Keratinocyte (primary cell): ENCODE measurements around the gene CBLN3. TPM values are rescaled to one million over a fixed set of nuclear protein-coding genes. Genes with fewer than 3 reads are reported as not detected.

Experiments used
- DNase-seq: peaks from one replicate; pipeline ENCODE4 v3.0.0-alpha.2; 2011; ENCODE audit warnings: low read depth, missing footprints, low spot score
- FAIRE-seq: peaks from 2 replicates; lab custom pipeline; 2011; peaks lifted over from hg19 to GRCh38; lab: Jason Lieb, UNC
- H2AFZ ChIP-seq: 2 replicates; pipeline ENCODE4 v1.6.0; 2012; ENCODE audit warnings: low read length, control low read depth, inconsistent platforms; ENCODE audit not compliant: control insufficient read depth
- H3K27ac ChIP-seq: 2 replicates; pipeline ENCODE4 v1.5.1; 2011; ENCODE audit warnings: low read length; ENCODE audit not compliant: control insufficient read depth, insufficient read depth
- H3K27me3 ChIP-seq: 3 replicates; pipeline ENCODE4 v1.6.0; 2011; ENCODE audit warnings: low read length; ENCODE audit not compliant: control insufficient read depth, insufficient read depth; ENCODE audit errors: extremely low read depth
- H3K36me3 ChIP-seq, 2 experiments: 2 replicates in 1 of 2; 3 replicates in 1 of 2; pipeline ENCODE4 v1.5.1; 2011; ENCODE audit warnings: low read length in 2 of 2, mild to moderate bottlenecking in 1 of 2; ENCODE audit not compliant: control insufficient read depth in 2 of 2, insufficient read depth in 2 of 2; ENCODE audit errors: extremely low read depth in 1 of 2
- H3K4me1 ChIP-seq: 3 replicates; pipeline ENCODE4 v1.5.1; 2011; ENCODE audit warnings: low read length; ENCODE audit not compliant: control insufficient read depth, insufficient read depth; ENCODE audit errors: extremely low read depth
- H3K4me2 ChIP-seq: 3 replicates; pipeline ENCODE4 v1.6.0; 2011; ENCODE audit warnings: low read depth, low read length; ENCODE audit not compliant: control insufficient read depth, insufficient read depth; ENCODE audit errors: extremely low read depth
- H3K4me3 ChIP-seq, 3 experiments: fragments of 200-600 bp in 1 of 3; sonication (generic) in 1 of 3; 2 replicates in 2 of 3; 3 replicates in 1 of 3; pipeline ENCODE4 v1.5.1; 2011 to 2016; ENCODE audit warnings: low read length in 3 of 3, mild to moderate bottlenecking in 3 of 3, control low read depth in 2 of 3, inconsistent platforms in 1 of 3, low read depth in 1 of 3, mixed read lengths in 1 of 3, mixed run types in 1 of 3, moderate library complexity in 1 of 3; ENCODE audit not compliant: control insufficient read depth in 2 of 3, insufficient read depth in 2 of 3; ENCODE audit errors: extremely low read depth in 1 of 3
- H3K79me2 ChIP-seq: 2 replicates; pipeline ENCODE4 v1.6.0; 2012; ENCODE audit warnings: low read length; ENCODE audit not compliant: control insufficient read depth, insufficient read depth
- H3K9ac ChIP-seq: 3 replicates; pipeline ENCODE4 v1.6.0; 2011; ENCODE audit warnings: low read length; ENCODE audit not compliant: control insufficient read depth, insufficient read depth; ENCODE audit errors: extremely low read depth
- H3K9me1 ChIP-seq: 3 replicates; pipeline ENCODE4 v1.6.0; 2011; ENCODE audit warnings: low read length; ENCODE audit not compliant: control insufficient read depth, insufficient read depth; ENCODE audit errors: extremely low read depth
- H3K9me3 ChIP-seq: 2 replicates; pipeline ENCODE4 v1.5.1; 2012; ENCODE audit warnings: low read depth, low read length; ENCODE audit not compliant: control insufficient read depth
- H4K20me1 ChIP-seq: 3 replicates; pipeline ENCODE4 v1.6.0; 2011; ENCODE audit warnings: low read length; ENCODE audit not compliant: control insufficient read depth, insufficient read depth; ENCODE audit errors: extremely low read depth
- EZH2 ChIP-seq: IDR thresholded peaks from one replicate; pipeline ENCODE4 v1.6.1; 2012; ENCODE audit warnings: inconsistent platforms, mild to moderate bottlenecking, low read length, moderate library complexity
- dilution Hi-C: fragments of 300-500 bp; cut with MboI; formaldehyde crosslinking; loops from one replicate; pipeline ENCODE4 v1.7.0; 2020; ENCODE audit warnings: low sequenced_read_pairs; ENCODE audit not compliant: extremely low pct_ligation_motif_present
- polyA plus RNA-seq, 5 experiments: library from polyadenylated mRNA; depleted of rRNA in 3 of 5; stranded (reverse) in 3 of 5; stranded (forward) in 1 of 5; unstranded in 1 of 5; fragments of >200 nt; gene quantifications; 1 replicate in 1 of 5; 2 replicates in 3 of 5; 3 replicates in 1 of 5; pipeline versions ENCODE4 v1.2.1 to v1.2.3, GENCODE V29; 2011 to 2012; ENCODE audit warnings: missing spikeins in 2 of 5, low read depth in 1 of 5, low replicate concordance in 1 of 5
- TF ChIP-seq, protein P1 (sequence below), 3 experiments: IDR thresholded peaks in 1 of 3; conservative IDR thresholded peaks in 1 of 3; optimal IDR thresholded peaks in 1 of 3; 2 replicates in 2 of 3; 3 replicates in 1 of 3; pipeline versions ENCODE3 to v1.5.1; 2011; ENCODE audit warnings: low read length in 3 of 3, mild to moderate bottlenecking in 3 of 3, moderate library complexity in 2 of 3, control low read depth in 1 of 3, inconsistent platforms in 1 of 3; ENCODE audit not compliant: insufficient read depth in 2 of 3; ENCODE audit errors: extremely low read depth in 1 of 3

CBLN3 gene
- polyA plus RNA-seq, 1 donor (not counting 4 experiments of a cell fraction or from before 2014, with no cell fraction given): 1.6 TPM

DNA sequence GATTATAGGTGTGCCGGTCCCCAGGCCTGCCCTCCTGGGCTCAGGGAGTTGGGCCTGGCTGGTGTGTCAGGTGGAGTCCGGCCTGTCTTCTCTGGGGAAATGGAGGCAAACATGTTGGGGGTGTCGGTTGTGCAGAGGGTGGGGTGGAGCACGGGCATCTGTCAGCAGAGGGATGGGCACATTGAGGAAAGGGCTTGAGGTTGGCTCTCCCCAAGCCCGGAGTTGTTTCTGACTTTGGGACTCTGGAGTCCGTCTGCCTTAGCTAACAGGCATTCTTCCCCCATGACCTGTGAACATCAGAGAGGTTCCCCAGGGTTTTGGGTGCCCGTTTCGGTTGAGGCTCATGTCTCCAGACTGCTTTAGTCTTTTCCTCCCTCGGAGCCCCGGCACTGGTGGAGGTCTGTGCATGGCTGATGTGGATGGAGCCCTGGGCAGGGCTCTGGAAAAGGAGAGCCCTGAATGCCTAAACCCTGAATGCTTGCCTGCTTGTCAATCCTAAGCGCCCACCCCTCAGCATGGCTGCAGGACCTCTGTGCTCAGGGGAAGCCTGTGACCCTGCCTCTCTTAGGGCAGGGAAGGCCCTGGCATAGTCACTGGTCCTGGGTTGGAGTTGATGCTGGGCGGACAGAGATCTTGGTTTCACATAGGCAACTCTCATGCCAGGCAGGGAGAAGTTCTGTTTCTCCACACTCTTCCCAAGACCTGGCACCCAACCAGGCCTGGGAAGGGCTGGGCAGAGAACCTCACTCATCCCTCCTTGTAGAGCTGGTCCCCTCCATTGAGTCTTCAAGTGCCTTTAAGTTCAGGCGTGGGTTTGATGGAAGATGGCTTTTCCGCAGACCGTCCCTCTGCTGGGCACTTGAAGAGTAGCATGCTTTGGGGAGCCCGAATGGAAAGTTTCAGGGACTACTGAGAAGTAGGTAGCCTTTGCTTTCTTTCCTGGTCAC is 17.8 kb downstream of the CBLN3 start:
- Histone ChIP-seq H3K4me2 (no peak overlapping the region), H3K9ac (no peak overlapping the region), H3K36me3 (no peaks in the 10 kb centered on the region), H3K27me3 (no peaks in the 10 kb centered on the region), H4K20me1 (no peaks in the 10 kb centered on the region), H3K4me1 (no peaks in the 10 kb centered on the region), H3K4me3 (no peak overlapping the region), H3K79me2 (no peaks in the 10 kb centered on the region), H2AFZ (no peak overlapping the region), H3K27ac (no peak overlapping the region), H3K9me3 (no peaks in the 10 kb centered on the region), H3K9me1 (peaks cover 2% of the 10 kb centered on the region)
- dilution Hi-C loops: no loop called here
- no peak for DNase-seq
- TF ChIP-seq EZH2: no peak
- TF ChIP-seq, protein P1, sequence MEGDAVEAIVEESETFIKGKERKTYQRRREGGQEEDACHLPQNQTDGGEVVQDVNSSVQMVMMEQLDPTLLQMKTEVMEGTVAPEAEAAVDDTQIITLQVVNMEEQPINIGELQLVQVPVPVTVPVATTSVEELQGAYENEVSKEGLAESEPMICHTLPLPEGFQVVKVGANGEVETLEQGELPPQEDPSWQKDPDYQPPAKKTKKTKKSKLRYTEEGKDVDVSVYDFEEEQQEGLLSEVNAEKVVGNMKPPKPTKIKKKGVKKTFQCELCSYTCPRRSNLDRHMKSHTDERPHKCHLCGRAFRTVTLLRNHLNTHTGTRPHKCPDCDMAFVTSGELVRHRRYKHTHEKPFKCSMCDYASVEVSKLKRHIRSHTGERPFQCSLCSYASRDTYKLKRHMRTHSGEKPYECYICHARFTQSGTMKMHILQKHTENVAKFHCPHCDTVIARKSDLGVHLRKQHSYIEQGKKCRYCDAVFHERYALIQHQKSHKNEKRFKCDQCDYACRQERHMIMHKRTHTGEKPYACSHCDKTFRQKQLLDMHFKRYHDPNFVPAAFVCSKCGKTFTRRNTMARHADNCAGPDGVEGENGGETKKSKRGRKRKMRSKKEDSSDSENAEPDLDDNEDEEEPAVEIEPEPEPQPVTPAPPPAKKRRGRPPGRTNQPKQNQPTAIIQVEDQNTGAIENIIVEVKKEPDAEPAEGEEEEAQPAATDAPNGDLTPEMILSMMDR (optimal IDR thresholded peaks at IDR 0.05 in 1 of 3, IDR thresholded peaks at IDR 0.05 in 1 of 3, conservative IDR thresholded peaks at IDR 0.05 in 1 of 3; ENCODE audit: extremely low read depth in 1 of 3, insufficient read depth in 2 of 3, low read length in 3 of 3): peak; percentile 71 to 80 (median 74)
- FAIRE-seq: peak; percentile 56

DNA sequence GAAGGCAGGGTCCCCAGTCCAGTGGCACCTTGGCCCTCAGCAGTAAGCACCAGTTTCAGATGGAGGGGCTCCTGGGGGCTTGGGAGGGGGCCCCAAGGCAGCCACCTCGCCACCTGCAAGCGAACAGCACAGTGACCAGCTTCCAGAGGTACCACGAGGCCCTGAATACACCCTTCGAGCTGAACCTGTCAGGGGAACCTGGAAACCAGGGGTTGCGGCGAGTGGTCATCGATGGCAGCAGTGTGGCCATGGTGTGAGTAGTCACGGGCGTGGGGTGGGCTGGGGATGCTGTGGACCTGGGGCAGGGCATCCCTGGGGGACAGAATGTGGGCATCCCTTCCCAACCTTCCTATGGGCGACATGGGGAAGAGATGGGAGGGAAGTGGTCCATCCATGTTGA is 19.5 kb downstream of the CBLN3 start:
- DNase-seq: no peak
- H4K20me1 ChIP-seq: no peaks in the 10 kb centered on the region
- dilution Hi-C loops: no loop called here
- H2AFZ ChIP-seq: no peak overlapping the region
- no peaks in the 10 kb centered on the region for H3K9me3 ChIP-seq
- H3K9me1 ChIP-seq: peaks cover 2% of the 10 kb centered on the region
- H3K79me2 ChIP-seq: no peaks in the 10 kb centered on the region
- no peak overlapping the region for H3K4me2 ChIP-seq
- H3K36me3 ChIP-seq: no peaks in the 10 kb centered on the region
- no peak overlapping the region for H3K27ac ChIP-seq
- FAIRE-seq: no peak
- H3K4me3 ChIP-seq: no peak overlapping the region
- no peaks in the 10 kb centered on the region for H3K27me3 ChIP-seq
- no peaks in the 10 kb centered on the region for H3K4me1 ChIP-seq
- TF ChIP-seq, protein P1 (optimal IDR thresholded peaks at IDR 0.05 in 1 of 3, IDR thresholded peaks at IDR 0.05 in 1 of 3, conservative IDR thresholded peaks at IDR 0.05 in 1 of 3; ENCODE audit: extremely low read depth in 1 of 3, insufficient read depth in 2 of 3, low read length in 3 of 3): no peak
- no peak for TF ChIP-seq EZH2
- H3K9ac ChIP-seq: no peak overlapping the region
